HepG2 (cell line): ENCODE data around the gene RCCD1. TPM values are rescaled to one million over a fixed set of nuclear protein-coding genes. Genes with fewer than 3 reads are reported as not detected.
A peak's percentile ranks its signal among the peaks of the same experiment; 100 is the strongest.

Source experiments
- AGO2 ChIP-seq: fragments of 200-400 bp; formaldehyde crosslinking; optimal IDR thresholded peaks from 2 replicates; pipeline ENCODE3; 2017; ENCODE audit warnings: mild to moderate bottlenecking, low read depth, low read length, moderate library complexity
- ARHGAP35 ChIP-seq: sonication (generic); formaldehyde crosslinking; IDR thresholded peaks from 2 replicates; pipeline ENCODE4 v1.9.0; 2022; ENCODE audit warnings: mild to moderate bottlenecking, inconsistent platforms, moderate library complexity, missing genetic modification reagents, borderline replicate concordance
- ARNTL ChIP-seq: sonication (generic); formaldehyde crosslinking; IDR thresholded peaks from 2 replicates; pipeline ENCODE4 v1.4.0; 2020; ENCODE audit warnings: mild to moderate bottlenecking, missing genetic modification reagents
- ATAD3A ChIP-seq: sonication (generic); formaldehyde crosslinking; IDR thresholded peaks from 2 replicates; pipeline ENCODE4 v1.4.0; 2020; ENCODE audit warnings: missing genetic modification reagents
- CAMTA2 ChIP-seq: sonication (generic); formaldehyde crosslinking; IDR thresholded peaks from 2 replicates; pipeline ENCODE4 v1.4.0; 2020; ENCODE audit warnings: mild to moderate bottlenecking, missing genetic modification reagents, borderline replicate concordance
- ETV5 ChIP-seq: IDR thresholded peaks from 2 replicates; pipeline ENCODE4 v1.6.1; 2018; ENCODE audit warnings: missing biosample characterization, missing genetic modification reagents, inconsistent platforms, borderline replicate concordance
- FOSL2 ChIP-seq: sonication (generic); formaldehyde crosslinking; IDR thresholded peaks from 2 replicates; pipeline ENCODE4 v1.4.0; 2020; ENCODE audit warnings: missing genetic modification reagents
- GATA4 ChIP-seq: sonication (generic); IDR thresholded peaks from 2 replicates; pipeline ENCODE4 v1.6.1; 2016; ENCODE audit warnings: antibody characterized with exemption, low read depth, borderline replicate concordance
- HNRNPLL ChIP-seq: fragments of 200-400 bp; formaldehyde crosslinking; IDR thresholded peaks from 2 replicates; pipeline ENCODE4 v1.6.1; 2017; ENCODE audit warnings: mild to moderate bottlenecking, low read depth, low read length; ENCODE audit not compliant: poor library complexity, severe bottlenecking
- IKZF1 ChIP-seq: fragments of 450-650 bp; IDR thresholded peaks from 2 replicates; pipeline ENCODE4 v1.7.1; 2016
- JUN ChIP-seq: sonication (generic); formaldehyde crosslinking; IDR thresholded peaks from 2 replicates; pipeline ENCODE4 v1.4.0; 2020; ENCODE audit warnings: mild to moderate bottlenecking, missing genetic modification reagents
- KDM4B ChIP-seq: sonication (generic); formaldehyde crosslinking; IDR thresholded peaks from 2 replicates; pipeline ENCODE4 v1.4.0; 2020; ENCODE audit warnings: missing genetic modification reagents
- KLF11 ChIP-seq: IDR thresholded peaks from 2 replicates; pipeline ENCODE4 v1.6.1; 2016; ENCODE audit warnings: missing compliant biosample characterization
- KLF16 ChIP-seq, 2 experiments: sonication (generic) in 1 of 2; formaldehyde crosslinking in 1 of 2; IDR thresholded peaks; 2 replicates each; pipeline versions ENCODE4 v1.6.1 to v1.8.0; 2016 to 2023; ENCODE audit warnings: missing genetic modification reagents in 2 of 2, missing compliant biosample characterization in 1 of 2
- MED1 ChIP-seq: sonication (generic); formaldehyde crosslinking; IDR thresholded peaks from 2 replicates; pipeline ENCODE4 v1.4.0; 2020; ENCODE audit warnings: missing genetic modification reagents
- NFYB ChIP-seq: sonication (generic); formaldehyde crosslinking; IDR thresholded peaks from 2 replicates; pipeline ENCODE4 v1.4.0; 2020; ENCODE audit warnings: missing genetic modification reagents
- RORA ChIP-seq: sonication (generic); formaldehyde crosslinking; IDR thresholded peaks from 2 replicates; pipeline ENCODE4 v1.5.0; 2020; ENCODE audit warnings: mild to moderate bottlenecking, missing genetic modification reagents, moderate library complexity
- SIN3B ChIP-seq: fragments of 150-350 bp; IDR thresholded peaks from 2 replicates; pipeline ENCODE4 v1.6.1; 2014; ENCODE audit warnings: low read length
- TRIM24 ChIP-seq: sonication (generic); formaldehyde crosslinking; IDR thresholded peaks from 2 replicates; pipeline ENCODE4 v1.8.0; 2022; ENCODE audit warnings: mild to moderate bottlenecking, missing genetic modification reagents
- ZBTB1 ChIP-seq: sonication (generic); formaldehyde crosslinking; IDR thresholded peaks from 2 replicates; pipeline ENCODE4 v1.4.0; 2020; ENCODE audit warnings: missing genetic modification reagents, borderline replicate concordance
- ZBTB21 ChIP-seq: sonication (generic); formaldehyde crosslinking; IDR thresholded peaks from 2 replicates; pipeline ENCODE4 v1.4.0; 2020; ENCODE audit warnings: missing genetic modification reagents
- ZFP62 ChIP-seq: sonication (generic); formaldehyde crosslinking; IDR thresholded peaks from 2 replicates; pipeline ENCODE4 v1.4.0; 2020; ENCODE audit warnings: missing genetic modification reagents
- ZMAT5 ChIP-seq: sonication (generic); formaldehyde crosslinking; IDR thresholded peaks from 2 replicates; pipeline ENCODE4 v1.5.0; 2020; ENCODE audit warnings: mild to moderate bottlenecking, low read depth, missing genetic modification reagents, borderline replicate concordance
- ZMYM2 ChIP-seq: sonication (generic); formaldehyde crosslinking; IDR thresholded peaks from 2 replicates; pipeline ENCODE4 v1.8.0; 2022; ENCODE audit warnings: mild to moderate bottlenecking, missing genetic modification reagents
- ZNF275 ChIP-seq: sonication (generic); formaldehyde crosslinking; IDR thresholded peaks from 2 replicates; pipeline ENCODE4 v1.8.0; 2022; ENCODE audit warnings: missing genetic modification reagents, mild to moderate bottlenecking, inconsistent platforms, borderline replicate concordance
- ZNF329 ChIP-seq: sonication (generic); formaldehyde crosslinking; IDR thresholded peaks from 2 replicates; pipeline ENCODE4 v1.9.0; 2021; ENCODE audit warnings: low read depth, mild to moderate bottlenecking, missing genetic modification reagents
- ZNF468 ChIP-seq: sonication (generic); formaldehyde crosslinking; IDR thresholded peaks from 2 replicates; pipeline ENCODE4 v1.8.0; 2022; ENCODE audit warnings: mild to moderate bottlenecking, moderate library complexity, missing genetic modification reagents
- ZNF775 ChIP-seq: sonication (generic); formaldehyde crosslinking; IDR thresholded peaks from 2 replicates; pipeline ENCODE4 v1.4.0; 2020; ENCODE audit warnings: missing genetic modification reagents, mild to moderate bottlenecking, moderate library complexity, borderline replicate concordance
- polyA plus RNA-seq, 8 experiments: library from polyadenylated mRNA; depleted of rRNA in 3 of 8; stranded (reverse) in 7 of 8; unstranded in 1 of 8; fragments of >200 nt; fragmentation: Illumina TruSeq in 4 of 8; extraction: Trizol in 4 of 8; gene quantifications; 2 replicates each; pipeline versions ENCODE4 v1.2.1 to v1.2.3, GENCODE V29; 2011 to 2016; ENCODE audit warnings: low read depth in 4 of 8, missing spikeins in 1 of 8, mixed read lengths in 1 of 8; ENCODE audit not compliant: insufficient read depth in 1 of 8
- total RNA-seq, 5 experiments: library from RNA; depleted of rRNA; stranded (reverse); fragments of >200 nt; fragmentation: Illumina TruSeq; extraction: Trizol; gene quantifications; 2 replicates each; pipeline ENCODE4 v1.2.3, GENCODE V29; 2016; ENCODE audit warnings: low read depth in 1 of 5
- TF ChIP-seq, protein P1 (sequence below): IDR thresholded peaks from 2 replicates; pipeline ENCODE4 v1.6.1; 2016; ENCODE audit warnings: missing biosample characterization, missing genetic modification reagents, low read depth

The RCCD1 gene
- total and polyA plus RNA-seq, 2 of the 13 experiments (the other 11 are each of a cell fraction or from before 2014, with no cell fraction given): 14.1 to 15.1 TPM

DNA sequence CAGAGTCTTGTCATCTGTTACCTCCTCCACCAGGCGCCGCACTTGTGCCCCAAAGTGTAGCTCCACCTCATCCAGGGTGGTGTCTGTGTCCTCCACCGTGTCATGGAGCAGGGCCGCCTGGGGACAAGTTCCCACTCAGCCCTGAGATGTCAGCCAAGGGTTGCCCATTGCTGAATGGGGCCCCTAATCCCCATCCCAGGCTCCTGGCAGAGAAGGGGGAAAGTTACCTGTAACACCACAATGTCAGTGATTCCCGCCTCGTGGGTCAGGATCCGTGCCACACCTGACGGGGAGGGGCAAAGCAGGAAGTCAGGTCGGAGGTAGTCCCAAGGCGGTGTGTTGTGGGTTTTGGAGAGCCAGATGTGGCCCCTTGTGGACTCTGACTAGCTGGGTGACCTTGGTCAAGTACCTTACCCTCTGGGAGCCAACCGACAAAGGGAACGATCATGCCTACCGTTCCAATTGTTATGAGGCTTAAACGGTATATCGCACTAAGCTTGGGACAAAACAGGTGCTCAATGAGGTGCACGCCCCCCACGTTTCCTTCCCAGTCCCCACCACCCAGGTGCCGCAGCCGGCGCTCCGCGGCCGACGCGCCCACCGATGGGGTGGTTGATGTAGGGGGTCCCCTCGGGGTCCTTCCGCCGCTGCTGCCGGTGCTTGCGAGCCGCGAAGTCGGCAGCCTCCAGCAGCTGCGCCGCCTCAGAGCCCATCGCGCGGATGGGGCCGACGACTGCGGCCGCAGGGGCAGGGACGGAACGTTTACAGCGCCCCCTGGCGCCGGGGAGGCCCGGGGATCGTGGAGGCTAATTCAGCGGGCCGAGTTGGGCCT is 22.6 kb upstream of the RCCD1 start, which contains the start of gene HDDC3 (continued):
- TF ChIP-seq ZMAT5 (CRISPR knock-in tag) (no peak), KLF11 (peak; percentile 73; the same call in 1 of the 2 replicates), ZFP62 (CRISPR knock-in tag) (no peak), ZNF275 (CRISPR knock-in tag) (peak; percentile 30; the same call in 1 of the 2 replicates), ZNF468 (CRISPR knock-in tag) (no peak), NFYB (CRISPR knock-in tag) (peak; percentile 13; the same call in 1 of the 2 replicates), KDM4B (CRISPR knock-in tag) (peak; percentile 28; the same call in 1 of the 2 replicates), ZNF775 (CRISPR knock-in tag) (no peak), ZNF329 (0 out of 2 replicates have a peak, but pooled peaks have one; percentile 36), ETV5 (CRISPR knock-in tag) (peak; percentile 46), TRIM24 (no peak), FOSL2 (peak; percentile 47), IKZF1 (no peak), RORA (CRISPR knock-in tag) (no peak), ZMYM2 (CRISPR knock-in tag) (peak; percentile 67; the same call in 1 of the 2 replicates), HNRNPLL (peak; percentile 89), SIN3B (no peak), JUN (CRISPR knock-in tag) (no peak), GATA4 (no peak), ARNTL (CRISPR knock-in tag) (0 out of 2 replicates have a peak, but pooled peaks have one; percentile 30), CAMTA2 (CRISPR knock-in tag) (peak; percentile 95), MED1 (CRISPR knock-in tag) (peak; percentile 72; the same call in 1 of the 2 replicates), KLF16 (CRISPR knock-in tag; IDR thresholded peaks at IDR 0.05) (peak in 1 of 2 experiments; percentile 50; a peak in 2 of 4 replicates), ZBTB21 (peak; percentile 28; the same call in 1 of the 2 replicates), AGO2 (peak; percentile 88), ZBTB1 (CRISPR knock-in tag) (no peak), ATAD3A (no peak), ARHGAP35 (CRISPR knock-in tag) (peak; percentile 57; the same call in 1 of the 2 replicates)
- TF ChIP-seq, protein P1, sequence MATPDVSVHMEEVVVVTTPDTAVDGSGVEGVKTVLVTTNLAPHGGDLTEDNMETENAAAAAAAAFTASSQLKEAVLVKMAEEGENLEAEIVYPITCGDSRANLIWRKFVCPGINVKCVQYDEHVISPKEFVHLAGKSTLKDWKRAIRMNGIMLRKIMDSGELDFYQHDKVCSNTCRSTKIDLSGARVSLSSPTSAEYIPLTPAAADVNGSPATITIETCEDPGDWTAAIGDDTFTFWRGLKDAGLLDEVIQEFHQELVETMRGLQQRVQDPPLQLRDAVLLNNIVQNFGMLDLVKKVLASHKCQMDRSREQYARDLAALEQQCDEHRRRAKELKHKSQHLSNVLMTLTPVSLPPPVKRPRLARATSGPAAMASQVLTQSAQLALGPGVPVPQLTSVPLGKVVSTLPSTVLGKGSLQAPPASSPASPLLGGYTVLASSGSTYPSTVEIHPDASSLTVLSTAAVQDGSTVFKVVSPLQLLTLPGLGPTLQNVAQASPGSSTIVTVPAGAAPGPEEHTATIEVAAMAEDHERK: no peak
